ENCODE data around the gene KCNT1.

Gene KCNT1

GRCh38 chr9:135825435-135826187 lies 123.6 kb downstream of the KCNT1 start:
- DNase-seq, result no peak

- DNase-seq, result no peak
Observed at GRCh38 chr9:135826188-135826545, 124.2 kb downstream of the KCNT1 start.

GRCh38 chr9:135827301-135827700 lies 125.3 kb downstream of the KCNT1 start:
- DNase-seq, result no peak

- no peak for DNase-seq
Observed at GRCh38 chr9:135827866-135828580, 126.0 kb downstream of the KCNT1 start.

GRCh38 chr9:135828656-135829055 lies 126.7 kb downstream of the KCNT1 start:
- DNase-seq, result no peak

GRCh38 chr9:135830496-135830895 lies 128.5 kb downstream of the KCNT1 start:
- no peak for DNase-seq

GRCh38 chr9:135833864-135834263 lies 131.9 kb downstream of the KCNT1 start:
- DNase-seq, result no peak

GRCh38 chr9:135835131-135835530 lies 133.1 kb downstream of the KCNT1 start:
- DNase-seq, result no peak

- DNase-seq, result no peak
Observed at GRCh38 chr9:135839516-135839915, 137.5 kb downstream of the KCNT1 start.

GRCh38 chr9:135840107-135840506 lies 138.1 kb downstream of the KCNT1 start:
- DNase-seq, result no peak

- no peak for DNase-seq
Observed at GRCh38 chr9:135840539-135840938, 138.6 kb downstream of the KCNT1 start.
